WTC11 (cell line): ENCODE results near the gene SERF1B.
"Not testable (repeated sequence)": the region's sequence is repeated elsewhere in the genome, so short reads cannot be mapped to it uniquely, and the experiment has no call there.

ENCODE experiments used
- E2F4 ChIP-seq: sonication (generic); formaldehyde crosslinking; IDR thresholded peaks from 2 replicates; pipeline ENCODE4 v1.8.1; 2022; ENCODE audit warnings: low read depth, mild to moderate bottlenecking, moderate library complexity, missing genetic modification reagents, borderline replicate concordance
- NR2C2 ChIP-seq: sonication (generic); formaldehyde crosslinking; IDR thresholded peaks from 2 replicates; pipeline ENCODE4 v1.8.0; 2022; ENCODE audit warnings: mild to moderate bottlenecking, missing genetic modification reagents
- SP1 ChIP-seq: sonication (generic); formaldehyde crosslinking; conservative IDR thresholded peaks from 2 replicates; pipeline ENCODE4 v1.8.1; 2022; ENCODE audit warnings: missing genetic modification reagents
- USF2 ChIP-seq: sonication (generic); formaldehyde crosslinking; IDR thresholded peaks from 2 replicates; pipeline ENCODE4 v1.8.1; 2023; ENCODE audit warnings: mild to moderate bottlenecking, missing genetic modification reagents, moderate library complexity
- ZBTB21 ChIP-seq: sonication (generic); formaldehyde crosslinking; IDR thresholded peaks from 2 replicates; pipeline ENCODE4 v1.8.1; 2023; ENCODE audit warnings: mild to moderate bottlenecking, missing genetic modification reagents, borderline replicate concordance
- ZNF263 ChIP-seq: sonication (generic); formaldehyde crosslinking; IDR thresholded peaks from 2 replicates; pipeline ENCODE4 v1.8.1; 2022; ENCODE audit warnings: low read depth, mild to moderate bottlenecking, moderate library complexity, missing genetic modification reagents
- TF ChIP-seq, protein P1 (sequence below): fragments of 250-450 bp; sonication (Bioruptor Pico); IDR thresholded peaks from 2 replicates; pipeline ENCODE4 v1.9.0; 2021; ENCODE audit warnings: moderate library complexity, mild to moderate bottlenecking, inconsistent platforms, borderline replicate concordance
- TF ChIP-seq, protein P2 (sequence below): sonication (generic); formaldehyde crosslinking; IDR thresholded peaks from 2 replicates; pipeline ENCODE4 v1.8.0; 2022; ENCODE audit warnings: mild to moderate bottlenecking, missing genetic modification reagents
- TF ChIP-seq, protein P3 (sequence below): fragments of 200-600 bp; IDR thresholded peaks from 2 replicates; pipeline ENCODE4 v1.8.0; 2022; ENCODE audit warnings: antibody characterized with exemption
- TF ChIP-seq, protein P4 (sequence below): sonication (generic); formaldehyde crosslinking; IDR thresholded peaks from 2 replicates; pipeline ENCODE4 v1.8.1; 2023; ENCODE audit warnings: mild to moderate bottlenecking, missing genetic modification reagents
- TF ChIP-seq, protein P5 (sequence below): sonication (generic); formaldehyde crosslinking; IDR thresholded peaks from 2 replicates; pipeline ENCODE4 v1.8.0; 2022; ENCODE audit warnings: mild to moderate bottlenecking, missing genetic modification reagents
- TF ChIP-seq, protein P6 (sequence below): sonication (generic); formaldehyde crosslinking; IDR thresholded peaks from 2 replicates; pipeline ENCODE4 v1.8.0; 2022; ENCODE audit warnings: mild to moderate bottlenecking, missing genetic modification reagents

- not testable (repeated sequence) for TF ChIP-seq USF2 (CRISPR knock-in tag); NR2C2 (CRISPR knock-in tag); ZBTB21; SP1 (CRISPR knock-in tag); ZNF263 (CRISPR knock-in tag); E2F4
- TF ChIP-seq, protein P1, sequence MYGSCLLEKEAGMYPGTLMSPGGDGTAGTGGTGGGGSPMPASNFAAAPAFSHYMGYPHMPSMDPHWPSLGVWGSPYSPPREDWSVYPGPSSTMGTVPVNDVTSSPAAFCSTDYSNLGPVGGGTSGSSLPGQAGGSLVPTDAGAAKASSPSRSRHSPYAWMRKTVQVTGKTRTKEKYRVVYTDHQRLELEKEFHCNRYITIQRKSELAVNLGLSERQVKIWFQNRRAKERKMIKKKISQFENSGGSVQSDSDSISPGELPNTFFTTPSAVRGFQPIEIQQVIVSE = not testable (repeated sequence)
- TF ChIP-seq, protein P2, sequence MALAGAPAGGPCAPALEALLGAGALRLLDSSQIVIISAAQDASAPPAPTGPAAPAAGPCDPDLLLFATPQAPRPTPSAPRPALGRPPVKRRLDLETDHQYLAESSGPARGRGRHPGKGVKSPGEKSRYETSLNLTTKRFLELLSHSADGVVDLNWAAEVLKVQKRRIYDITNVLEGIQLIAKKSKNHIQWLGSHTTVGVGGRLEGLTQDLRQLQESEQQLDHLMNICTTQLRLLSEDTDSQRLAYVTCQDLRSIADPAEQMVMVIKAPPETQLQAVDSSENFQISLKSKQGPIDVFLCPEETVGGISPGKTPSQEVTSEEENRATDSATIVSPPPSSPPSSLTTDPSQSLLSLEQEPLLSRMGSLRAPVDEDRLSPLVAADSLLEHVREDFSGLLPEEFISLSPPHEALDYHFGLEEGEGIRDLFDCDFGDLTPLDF (CRISPR knock-in tag) = not testable (repeated sequence)
- TF ChIP-seq, protein P3, sequence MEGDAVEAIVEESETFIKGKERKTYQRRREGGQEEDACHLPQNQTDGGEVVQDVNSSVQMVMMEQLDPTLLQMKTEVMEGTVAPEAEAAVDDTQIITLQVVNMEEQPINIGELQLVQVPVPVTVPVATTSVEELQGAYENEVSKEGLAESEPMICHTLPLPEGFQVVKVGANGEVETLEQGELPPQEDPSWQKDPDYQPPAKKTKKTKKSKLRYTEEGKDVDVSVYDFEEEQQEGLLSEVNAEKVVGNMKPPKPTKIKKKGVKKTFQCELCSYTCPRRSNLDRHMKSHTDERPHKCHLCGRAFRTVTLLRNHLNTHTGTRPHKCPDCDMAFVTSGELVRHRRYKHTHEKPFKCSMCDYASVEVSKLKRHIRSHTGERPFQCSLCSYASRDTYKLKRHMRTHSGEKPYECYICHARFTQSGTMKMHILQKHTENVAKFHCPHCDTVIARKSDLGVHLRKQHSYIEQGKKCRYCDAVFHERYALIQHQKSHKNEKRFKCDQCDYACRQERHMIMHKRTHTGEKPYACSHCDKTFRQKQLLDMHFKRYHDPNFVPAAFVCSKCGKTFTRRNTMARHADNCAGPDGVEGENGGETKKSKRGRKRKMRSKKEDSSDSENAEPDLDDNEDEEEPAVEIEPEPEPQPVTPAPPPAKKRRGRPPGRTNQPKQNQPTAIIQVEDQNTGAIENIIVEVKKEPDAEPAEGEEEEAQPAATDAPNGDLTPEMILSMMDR = not testable (repeated sequence)
- TF ChIP-seq, protein P4, sequence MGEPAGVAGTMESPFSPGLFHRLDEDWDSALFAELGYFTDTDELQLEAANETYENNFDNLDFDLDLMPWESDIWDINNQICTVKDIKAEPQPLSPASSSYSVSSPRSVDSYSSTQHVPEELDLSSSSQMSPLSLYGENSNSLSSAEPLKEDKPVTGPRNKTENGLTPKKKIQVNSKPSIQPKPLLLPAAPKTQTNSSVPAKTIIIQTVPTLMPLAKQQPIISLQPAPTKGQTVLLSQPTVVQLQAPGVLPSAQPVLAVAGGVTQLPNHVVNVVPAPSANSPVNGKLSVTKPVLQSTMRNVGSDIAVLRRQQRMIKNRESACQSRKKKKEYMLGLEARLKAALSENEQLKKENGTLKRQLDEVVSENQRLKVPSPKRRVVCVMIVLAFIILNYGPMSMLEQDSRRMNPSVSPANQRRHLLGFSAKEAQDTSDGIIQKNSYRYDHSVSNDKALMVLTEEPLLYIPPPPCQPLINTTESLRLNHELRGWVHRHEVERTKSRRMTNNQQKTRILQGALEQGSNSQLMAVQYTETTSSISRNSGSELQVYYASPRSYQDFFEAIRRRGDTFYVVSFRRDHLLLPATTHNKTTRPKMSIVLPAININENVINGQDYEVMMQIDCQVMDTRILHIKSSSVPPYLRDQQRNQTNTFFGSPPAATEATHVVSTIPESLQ (CRISPR knock-in tag) = not testable (repeated sequence)
- TF ChIP-seq, protein P5, sequence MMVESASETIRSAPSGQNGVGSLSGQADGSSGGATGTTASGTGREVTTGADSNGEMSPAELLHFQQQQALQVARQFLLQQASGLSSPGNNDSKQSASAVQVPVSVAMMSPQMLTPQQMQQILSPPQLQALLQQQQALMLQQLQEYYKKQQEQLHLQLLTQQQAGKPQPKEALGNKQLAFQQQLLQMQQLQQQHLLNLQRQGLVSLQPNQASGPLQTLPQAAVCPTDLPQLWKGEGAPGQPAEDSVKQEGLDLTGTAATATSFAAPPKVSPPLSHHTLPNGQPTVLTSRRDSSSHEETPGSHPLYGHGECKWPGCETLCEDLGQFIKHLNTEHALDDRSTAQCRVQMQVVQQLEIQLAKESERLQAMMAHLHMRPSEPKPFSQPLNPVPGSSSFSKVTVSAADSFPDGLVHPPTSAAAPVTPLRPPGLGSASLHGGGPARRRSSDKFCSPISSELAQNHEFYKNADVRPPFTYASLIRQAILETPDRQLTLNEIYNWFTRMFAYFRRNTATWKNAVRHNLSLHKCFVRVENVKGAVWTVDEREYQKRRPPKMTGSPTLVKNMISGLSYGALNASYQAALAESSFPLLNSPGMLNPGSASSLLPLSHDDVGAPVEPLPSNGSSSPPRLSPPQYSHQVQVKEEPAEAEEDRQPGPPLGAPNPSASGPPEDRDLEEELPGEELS (CRISPR knock-in tag) = not testable (repeated sequence)
- TF ChIP-seq, protein P6, sequence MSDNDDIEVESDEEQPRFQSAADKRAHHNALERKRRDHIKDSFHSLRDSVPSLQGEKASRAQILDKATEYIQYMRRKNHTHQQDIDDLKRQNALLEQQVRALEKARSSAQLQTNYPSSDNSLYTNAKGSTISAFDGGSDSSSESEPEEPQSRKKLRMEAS (CRISPR knock-in tag) = not testable (repeated sequence)
These were observed 29.5 kb upstream of the SERF1B start for GRCh38 chr5:69995535-69995934.
